HG02884 (cell line): ENCODE data around the gene C14orf132.

Source experiments
- ATAC-seq: cut with Tn5 transposase; IDR thresholded peaks from one replicate; pipeline ENCODE4 v1.9.1; 2021; ENCODE audit warnings: mild to moderate bottlenecking, moderate library complexity; ENCODE audit not compliant: unreplicated experiment

The C14orf132 gene

GRCh38 chr14:96039633-96040311, 610 bp downstream of the C14orf132 start:
- ATAC-seq: no peak

- ATAC-seq: no peak
These were observed 1.7 kb downstream of the C14orf132 start for GRCh38 chr14:96040828-96041371.

- ATAC-seq: no peak
These were observed 3.2 kb downstream of the C14orf132 start for GRCh38 chr14:96042248-96042930.

GRCh38 chr14:96046630-96047029, 7.5 kb downstream of the C14orf132 start:
- no peak for ATAC-seq

GRCh38 chr14:96047101-96047500, 7.9 kb downstream of the C14orf132 start:
- no peak for ATAC-seq

GRCh38 chr14:96049932-96050331, 10.8 kb downstream of the C14orf132 start:
- ATAC-seq: no peak

- no peak for ATAC-seq
These were observed 11.3 kb downstream of the C14orf132 start for GRCh38 chr14:96050482-96050881.

- ATAC-seq: no peak
These were observed 12.1 kb downstream of the C14orf132 start for GRCh38 chr14:96051231-96051630.

GRCh38 chr14:96051642-96052540, 12.7 kb downstream of the C14orf132 start:
- no peak for ATAC-seq

- ATAC-seq: no peak
These were observed 13.5 kb downstream of the C14orf132 start for GRCh38 chr14:96052541-96053247.

- no peak for ATAC-seq
These were observed 14.1 kb downstream of the C14orf132 start for GRCh38 chr14:96053248-96053599.

GRCh38 chr14:96053600-96054381, 14.6 kb downstream of the C14orf132 start:
- ATAC-seq: no peak

GRCh38 chr14:96054661-96055060, 15.5 kb downstream of the C14orf132 start:
- ATAC-seq: no peak

- ATAC-seq: no peak
These were observed 16.0 kb downstream of the C14orf132 start for GRCh38 chr14:96055065-96055752.

GRCh38 chr14:96055753-96056508, 16.8 kb downstream of the C14orf132 start:
- ATAC-seq: no peak

GRCh38 chr14:96056509-96057422, 17.6 kb downstream of the C14orf132 start:
- ATAC-seq: no peak

GRCh38 chr14:96057738-96058137, 18.6 kb downstream of the C14orf132 start:
- ATAC-seq: no peak
